B cell (primary cell): ENCODE results near the gene DMC1. TPM values are rescaled to one million over a fixed set of nuclear protein-coding genes. Genes with fewer than 3 reads are reported as not detected.

ENCODE experiments used
- ATAC-seq: fragments of 200-7000 bp; cut with Tn5 transposase; one replicate; pipeline ENCODE4 v1.10.0; 2021; ENCODE audit warnings: low read depth, mild to moderate bottlenecking, moderate number of reproducible peaks, moderate library complexity
- CTCF ChIA-PET: fragments of 350-600 bp; sonication (Branson Sonifier 250); formaldehyde crosslinking; loops from one replicate; lab custom pipeline; 2021; ENCODE audit warnings: antibody characterized with exemption, inconsistent platforms; lab: Charles Lee
- POLR2A ChIA-PET: fragments of 350-600 bp; sonication (Branson Sonifier 250); formaldehyde crosslinking; loops from one replicate; lab custom pipeline; 2021; ENCODE audit warnings: antibody characterized with exemption; lab: Charles Lee
- DNase-seq: peaks from one replicate; pipeline ENCODE4 v3.0.0; 2013
- H2AFZ ChIP-seq: 2 replicates; pipeline ENCODE4 v1.6.1; 2012; ENCODE audit warnings: mild to moderate bottlenecking, low read depth, low read length; ENCODE audit not compliant: insufficient read depth, poor library complexity, severe bottlenecking
- H3K27ac ChIP-seq, 2 donors: 1 replicate in 1 of 2; 2 replicates in 1 of 2; pipeline ENCODE4 v1.5.1; 2012 to 2013; ENCODE audit warnings: low read length in 2 of 2, mild to moderate bottlenecking in 2 of 2, moderate library complexity in 1 of 2
- H3K27me3 ChIP-seq, 4 experiments: fragments of 200-600 bp in 1 of 4; sonication (generic) in 1 of 4; replicated peaks in 1 of 4; 1 replicate in 2 of 4; 2 replicates in 2 of 4; pipeline versions ENCODE4 v1.6.1 to v1.7.0; 2013 to 2016; ENCODE audit warnings: low read length in 3 of 4, mild to moderate bottlenecking in 2 of 4, mixed read lengths in 1 of 4, moderate library complexity in 1 of 4; ENCODE audit not compliant: insufficient read depth in 4 of 4, control insufficient read depth in 3 of 4; ENCODE audit errors: control extremely low read depth in 1 of 4
- H3K36me3 ChIP-seq, 2 experiments: replicated peaks in 1 of 2; 1 replicate in 1 of 2; 2 replicates in 1 of 2; pipeline versions ENCODE4 v1.6.1 to v1.7.1; 2013; ENCODE audit warnings: low read length in 1 of 2; ENCODE audit not compliant: insufficient read depth in 2 of 2, control insufficient read depth in 1 of 2; ENCODE audit errors: control extremely low read depth in 1 of 2, extremely low read depth in 1 of 2
- H3K4me1 ChIP-seq, 2 donors: fragments of 200-600 bp in 1 of 2; sonication (generic) in 1 of 2; 1 replicate in 1 of 2; 2 replicates in 1 of 2; pipeline versions ENCODE4 v1.5.1 to v1.6.1; 2013 to 2017; ENCODE audit warnings: low read length in 2 of 2; ENCODE audit not compliant: control insufficient read depth in 2 of 2, insufficient read depth in 2 of 2
- H3K4me2 ChIP-seq: replicated peaks from 2 replicates; pipeline ENCODE3; 2012; ENCODE audit warnings: mild to moderate bottlenecking, low read depth, low read length; ENCODE audit not compliant: poor library complexity, severe bottlenecking
- H3K4me3 ChIP-seq, 5 experiments: fragments of 200-600 bp in 1 of 5; sonication (generic) in 1 of 5; 1 replicate in 3 of 5; 2 replicates in 2 of 5; pipeline versions ENCODE4 v1.5.1 to v1.7.0; 2011 to 2016; ENCODE audit warnings: low read length in 4 of 5, mild to moderate bottlenecking in 4 of 5, low read depth in 2 of 5, control low read depth in 1 of 5, moderate library complexity in 1 of 5; ENCODE audit not compliant: insufficient read depth in 1 of 5; ENCODE audit errors: control extremely low read depth in 1 of 5, extremely low read depth in 1 of 5
- H3K79me2 ChIP-seq: fragments of 200-600 bp; sonication (generic); one replicate; pipeline ENCODE4 v1.6.0; 2016; ENCODE audit warnings: low read length; ENCODE audit not compliant: control insufficient read depth, insufficient read depth
- H3K9ac ChIP-seq: fragments of 200-600 bp; sonication (generic); 2 replicates; pipeline ENCODE4 v1.6.1; 2017; ENCODE audit warnings: mild to moderate bottlenecking, low read length, moderate library complexity
- H3K9me3 ChIP-seq, 3 donors: one replicate each; pipeline versions ENCODE4 v1.6.1 to v1.7.1; 2013; ENCODE audit warnings: low read length in 2 of 3; ENCODE audit not compliant: control insufficient read depth in 2 of 3, insufficient read depth in 1 of 3; ENCODE audit errors: control extremely low read depth in 1 of 3
- H4K20me1 ChIP-seq: 2 replicates; pipeline ENCODE4 v1.6.0; 2012; ENCODE audit warnings: mild to moderate bottlenecking, low read length; ENCODE audit not compliant: insufficient read depth, control insufficient read depth, poor library complexity, severe bottlenecking
- H3K27ac Mint-ChIP-seq: one replicate; pipeline ENCODE4 v1.8.0; 2021; ENCODE audit warnings: mixed read lengths
- H3K27me3 Mint-ChIP-seq: one replicate; pipeline ENCODE4 v1.8.0; 2021; ENCODE audit warnings: mixed read lengths
- H3K4me1 Mint-ChIP-seq: one replicate; pipeline ENCODE4 v1.8.0; 2021; ENCODE audit warnings: mixed read lengths
- H3K4me3 Mint-ChIP-seq: one replicate; pipeline ENCODE4 v1.8.0; 2021; ENCODE audit warnings: mixed read lengths
- H3K9me3 Mint-ChIP-seq: one replicate; pipeline ENCODE4 v1.8.0; 2022; ENCODE audit warnings: mixed read lengths; ENCODE audit not compliant: insufficient read depth
- EZH2 ChIP-seq: IDR thresholded peaks from 2 replicates; pipeline ENCODE4 v1.6.1; 2012; ENCODE audit warnings: borderline replicate concordance, low read depth, mild to moderate bottlenecking, moderate library complexity, low read length; ENCODE audit not compliant: insufficient read depth, poor library complexity, severe bottlenecking
- WGBS: methylation state at CpG from one replicate; pipeline ENCODE4 v1.1.5; 2013; ENCODE audit warnings: missing lambda C conversion rate; ENCODE audit not compliant: insufficient coverage; 5-methylcytosine and 5-hydroxymethylcytosine counted together
- intact Hi-C: fragments of 100-400 bp; cut with micrococcal nuclease; formaldehyde crosslinking; loops from one replicate; pipeline ENCODE4 v1.10.0; 2022
- polyA plus RNA-seq: library from polyadenylated mRNA; depleted of rRNA; stranded (reverse); fragments of >200 nt; gene quantifications from 2 replicates; pipeline ENCODE4 v1.2.3, GENCODE V29; 2012
- total RNA-seq, 2 donors: library from RNA; stranded (reverse); fragments of 120-200 nt in 1 of 2; gene quantifications; 1 replicate in 1 of 2; 2 replicates in 1 of 2; pipeline versions ENCODE4 v1.2.3 to v1.2.4, GENCODE V29; 2013 to 2022
- TF ChIP-seq, protein P1 (sequence below): fragments of 200-600 bp; IDR thresholded peaks from one replicate; pipeline ENCODE4 v1.8.0; 2022; ENCODE audit warnings: antibody characterized with exemption, mild to moderate bottlenecking

DMC1 gene
- total and polyA plus RNA-seq, 2 donors (not counting 1 experiment from before 2014, with no cell fraction given): 0.64 TPM; not detected in 1

DNA sequence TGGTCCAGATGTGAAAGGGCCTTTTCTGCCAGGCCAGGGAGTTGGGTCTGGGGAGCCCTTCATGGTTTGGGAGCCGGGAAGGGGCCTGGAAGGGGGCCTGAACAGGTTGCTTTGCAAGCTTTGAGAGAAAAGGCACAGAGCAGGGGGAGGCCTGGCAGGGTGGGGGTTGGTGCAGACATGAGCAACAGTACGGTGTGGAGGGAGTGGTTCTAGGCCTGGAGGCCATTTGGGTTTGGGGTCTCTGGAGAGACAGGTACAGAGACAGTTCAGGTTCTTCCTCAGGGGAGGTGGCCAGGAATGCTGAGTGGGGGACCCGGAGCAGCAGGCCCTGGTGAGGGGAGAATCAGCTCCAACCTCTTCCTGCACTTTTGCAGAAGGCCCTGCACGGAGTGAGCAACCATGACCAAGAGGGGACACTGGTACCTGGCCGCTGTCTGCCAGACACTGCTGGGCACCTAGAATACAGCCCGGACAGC, 100.6 kb downstream of the DMC1 start:
- peaks cover 0 to 11% (median 0%) of the 10 kb centered on the region in 3 donors for H3K9me3 ChIP-seq
- no peak overlapping the region for H3K4me3 Mint-ChIP-seq
- H3K4me2 ChIP-seq: no peak overlapping the region
- peaks cover 10 to 15% of the 10 kb centered on the region in 2 donors for H3K4me1 ChIP-seq
- H4K20me1 ChIP-seq: no peaks in the 10 kb centered on the region
- no peak overlapping the region for H2AFZ ChIP-seq
- peaks cover 0 to 38% (median 20%) of the 10 kb centered on the region in 4 experiments for H3K27me3 ChIP-seq
- H3K79me2 ChIP-seq: no peaks in the 10 kb centered on the region
- peaks cover 12% of the 10 kb centered on the region for H3K4me1 Mint-ChIP-seq
- ChIA-PET POLR2A (interaction anchor here (0.6 to 0.7 kb wide), 2 partner anchors 9 to 16 kb away, joined by 3 to 4 read pairs; no protein-coding TSS in a partner anchor), CTCF (no interaction called here)
- DNase-seq (no peak), ATAC-seq (no peak)
- H3K9me3 Mint-ChIP-seq: no peaks in the 10 kb centered on the region
- no peak overlapping the region for H3K9ac ChIP-seq
- H3K27me3 Mint-ChIP-seq: peaks cover 30% of the 10 kb centered on the region
- H3K27ac Mint-ChIP-seq: no peak overlapping the region
- no peak overlapping the region for H3K27ac ChIP-seq
- WGBS: 98% methylated on average over 5 of the region's 6 CpGs
- no peaks in the 10 kb centered on the region for H3K36me3 ChIP-seq
- H3K4me3 ChIP-seq: no peak overlapping the region
- no peak for TF ChIP-seq EZH2
- TF ChIP-seq, protein P1, sequence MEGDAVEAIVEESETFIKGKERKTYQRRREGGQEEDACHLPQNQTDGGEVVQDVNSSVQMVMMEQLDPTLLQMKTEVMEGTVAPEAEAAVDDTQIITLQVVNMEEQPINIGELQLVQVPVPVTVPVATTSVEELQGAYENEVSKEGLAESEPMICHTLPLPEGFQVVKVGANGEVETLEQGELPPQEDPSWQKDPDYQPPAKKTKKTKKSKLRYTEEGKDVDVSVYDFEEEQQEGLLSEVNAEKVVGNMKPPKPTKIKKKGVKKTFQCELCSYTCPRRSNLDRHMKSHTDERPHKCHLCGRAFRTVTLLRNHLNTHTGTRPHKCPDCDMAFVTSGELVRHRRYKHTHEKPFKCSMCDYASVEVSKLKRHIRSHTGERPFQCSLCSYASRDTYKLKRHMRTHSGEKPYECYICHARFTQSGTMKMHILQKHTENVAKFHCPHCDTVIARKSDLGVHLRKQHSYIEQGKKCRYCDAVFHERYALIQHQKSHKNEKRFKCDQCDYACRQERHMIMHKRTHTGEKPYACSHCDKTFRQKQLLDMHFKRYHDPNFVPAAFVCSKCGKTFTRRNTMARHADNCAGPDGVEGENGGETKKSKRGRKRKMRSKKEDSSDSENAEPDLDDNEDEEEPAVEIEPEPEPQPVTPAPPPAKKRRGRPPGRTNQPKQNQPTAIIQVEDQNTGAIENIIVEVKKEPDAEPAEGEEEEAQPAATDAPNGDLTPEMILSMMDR: no peak
- intact Hi-C loops: no loop called here

Other genes starting within 250 kb of the DMC1 start
- not detected in 2 replicates for gene KCNJ4, start 115.0 kb downstream of the DMC1 start, total RNA-seq
- gene KCNJ4, start 115.0 kb downstream of the DMC1 start, polyA plus RNA-seq: not detected in 2 replicates
- not detected in 2 replicates for gene KDELR3, start 102.1 kb downstream of the DMC1 start, total RNA-seq
- gene KDELR3, start 102.1 kb downstream of the DMC1 start, polyA plus RNA-seq: 0.16 TPM in 1 of 2 replicates, not detected in the other
- 936 and 967 TPM in 2 replicates for gene DDX17, start 63.9 kb downstream of the DMC1 start, total RNA-seq
- gene DDX17, start 63.9 kb downstream of the DMC1 start, polyA plus RNA-seq: 754 and 1,009 TPM in 2 replicates
- 0.57 and 1.1 TPM in 2 replicates for gene FAM227A, start 86.2 kb upstream of the DMC1 start, total RNA-seq
- gene FAM227A, start 86.2 kb upstream of the DMC1 start, polyA plus RNA-seq: 0.04 and 0.07 TPM in 2 replicates
- gene CBY1, start 86.5 kb upstream of the DMC1 start, total RNA-seq: 20.7 and 21.7 TPM in 2 replicates
- gene CBY1, start 86.5 kb upstream of the DMC1 start, polyA plus RNA-seq: 6.0 and 7.5 TPM in 2 replicates
- gene TOMM22, start 111.8 kb upstream of the DMC1 start, total RNA-seq: 47.6 and 48.2 TPM in 2 replicates
- 21.5 and 26.6 TPM in 2 replicates for gene TOMM22, start 111.8 kb upstream of the DMC1 start, polyA plus RNA-seq
- 88.2 and 94.8 TPM in 2 replicates for gene JOSD1, start 130.8 kb upstream of the DMC1 start, total RNA-seq
- 78.7 and 144 TPM in 2 replicates for gene JOSD1, start 130.8 kb upstream of the DMC1 start, polyA plus RNA-seq
- gene GTPBP1, start 135.8 kb upstream of the DMC1 start, total RNA-seq: 174 and 175 TPM in 2 replicates
- gene GTPBP1, start 135.8 kb upstream of the DMC1 start, polyA plus RNA-seq: 77.8 and 105 TPM in 2 replicates
- 305 and 322 TPM in 2 replicates for gene SUN2, start 185.8 kb upstream of the DMC1 start, total RNA-seq
- gene SUN2, start 185.8 kb upstream of the DMC1 start, polyA plus RNA-seq: 224 and 229 TPM in 2 replicates
- 9.0 and 10.3 TPM in 2 replicates for gene DNAL4, start 224.0 kb upstream of the DMC1 start, total RNA-seq
- gene DNAL4, start 224.0 kb upstream of the DMC1 start, polyA plus RNA-seq: 9.0 and 9.9 TPM in 2 replicates